H1 (cell line): ENCODE data around the gene DNTTIP2. TPM values are rescaled to one million over a fixed set of nuclear protein-coding genes. Genes with fewer than 3 reads are reported as not detected.
A peak's percentile ranks its signal among the peaks of the same experiment; 100 is the strongest.

Experiments used
- NRF1 ChIP-seq: IDR thresholded peaks from 2 replicates; pipeline ENCODE4 v1.6.1; 2011; ENCODE audit warnings: mild to moderate bottlenecking, low read depth, low read length, improper control_type of control experiment
- polyA plus RNA-seq, 7 experiments: library from polyadenylated mRNA; depleted of rRNA in 3 of 7; stranded (reverse) in 5 of 7; unstranded in 2 of 7; fragments of >200 nt in 5 of 7; fragments of 200-250 nt in 2 of 7; gene quantifications; 1 replicate in 5 of 7; 2 replicates in 1 of 7; 4 replicates in 1 of 7; pipeline versions ENCODE4 v1.2.1 to v1.2.3, GENCODE V29; 2011 to 2013; ENCODE audit warnings: missing spikeins in 2 of 7, mixed read lengths in 2 of 7
- total RNA-seq: library from RNA; stranded (reverse); fragmentation: NEBNext Ultra II Directional; extraction: Animal tissue kit (Norgen Biotek cat#: 25700); gene quantifications from 2 replicates; pipeline ENCODE4 v1.2.1, GENCODE V29; 2021
- TF ChIP-seq, protein P1 (sequence below): fragments of 300-600 bp; sonication (generic); IDR thresholded peaks from 2 replicates; pipeline ENCODE4 v1.7.1; 2012; ENCODE audit warnings: low read length, moderate library complexity, mild to moderate bottlenecking, inconsistent platforms; ENCODE audit not compliant: insufficient replicate concordance
- TF ChIP-seq, protein P2 (sequence below): IDR thresholded peaks from 2 replicates; pipeline ENCODE4 v1.6.1; 2011; ENCODE audit warnings: low read length, improper control_type of control experiment
- TF ChIP-seq, protein P3 (sequence below): IDR thresholded peaks from 2 replicates; pipeline ENCODE4 v1.6.1; 2012; ENCODE audit warnings: inconsistent platforms
- TF ChIP-seq, protein P4 (sequence below): IDR thresholded peaks from 2 replicates; pipeline ENCODE4 v1.6.1; 2012; ENCODE audit warnings: low read length, inconsistent platforms

Gene DNTTIP2
- total and polyA plus RNA-seq, 2 of the 8 experiments (the other 6 are each of a cell fraction or from before 2014, with no cell fraction given): 6.3 to 80.4 TPM

DNA sequence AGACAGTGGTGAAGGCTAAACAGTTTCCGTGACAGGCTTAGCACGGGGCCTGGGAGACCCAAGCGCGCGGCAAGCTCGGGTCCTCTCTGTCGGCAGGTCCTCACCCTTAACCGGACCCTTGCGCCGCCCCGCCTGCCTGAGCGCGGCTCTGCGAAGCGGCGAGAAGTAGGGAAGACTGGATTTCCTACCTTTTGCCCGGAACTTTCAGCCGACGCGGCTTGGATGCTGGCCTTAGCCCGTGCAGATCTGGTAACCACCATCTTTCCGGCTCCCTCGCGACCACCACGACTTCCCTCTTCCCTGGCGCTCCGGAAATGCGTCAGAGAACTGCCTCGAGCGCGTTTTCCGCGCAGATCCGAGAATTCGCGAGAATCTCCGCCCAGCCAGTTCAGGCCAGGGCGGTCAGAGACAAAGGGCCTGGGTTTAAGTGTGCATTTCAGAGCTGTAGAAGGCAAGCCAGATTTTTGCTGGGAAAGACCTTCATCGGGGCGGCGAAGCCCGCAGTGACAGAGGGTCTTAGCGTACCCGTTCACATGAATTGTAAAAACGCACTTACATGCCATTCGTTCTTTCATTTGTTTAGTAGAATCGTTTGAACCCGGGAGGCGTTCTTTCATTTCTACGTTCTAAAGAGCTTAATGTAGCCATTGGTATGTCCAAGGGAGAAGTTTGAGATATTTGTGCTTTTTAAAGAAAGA, at the start of gene DNTTIP2 (continued):
- TF ChIP-seq, protein P1, sequence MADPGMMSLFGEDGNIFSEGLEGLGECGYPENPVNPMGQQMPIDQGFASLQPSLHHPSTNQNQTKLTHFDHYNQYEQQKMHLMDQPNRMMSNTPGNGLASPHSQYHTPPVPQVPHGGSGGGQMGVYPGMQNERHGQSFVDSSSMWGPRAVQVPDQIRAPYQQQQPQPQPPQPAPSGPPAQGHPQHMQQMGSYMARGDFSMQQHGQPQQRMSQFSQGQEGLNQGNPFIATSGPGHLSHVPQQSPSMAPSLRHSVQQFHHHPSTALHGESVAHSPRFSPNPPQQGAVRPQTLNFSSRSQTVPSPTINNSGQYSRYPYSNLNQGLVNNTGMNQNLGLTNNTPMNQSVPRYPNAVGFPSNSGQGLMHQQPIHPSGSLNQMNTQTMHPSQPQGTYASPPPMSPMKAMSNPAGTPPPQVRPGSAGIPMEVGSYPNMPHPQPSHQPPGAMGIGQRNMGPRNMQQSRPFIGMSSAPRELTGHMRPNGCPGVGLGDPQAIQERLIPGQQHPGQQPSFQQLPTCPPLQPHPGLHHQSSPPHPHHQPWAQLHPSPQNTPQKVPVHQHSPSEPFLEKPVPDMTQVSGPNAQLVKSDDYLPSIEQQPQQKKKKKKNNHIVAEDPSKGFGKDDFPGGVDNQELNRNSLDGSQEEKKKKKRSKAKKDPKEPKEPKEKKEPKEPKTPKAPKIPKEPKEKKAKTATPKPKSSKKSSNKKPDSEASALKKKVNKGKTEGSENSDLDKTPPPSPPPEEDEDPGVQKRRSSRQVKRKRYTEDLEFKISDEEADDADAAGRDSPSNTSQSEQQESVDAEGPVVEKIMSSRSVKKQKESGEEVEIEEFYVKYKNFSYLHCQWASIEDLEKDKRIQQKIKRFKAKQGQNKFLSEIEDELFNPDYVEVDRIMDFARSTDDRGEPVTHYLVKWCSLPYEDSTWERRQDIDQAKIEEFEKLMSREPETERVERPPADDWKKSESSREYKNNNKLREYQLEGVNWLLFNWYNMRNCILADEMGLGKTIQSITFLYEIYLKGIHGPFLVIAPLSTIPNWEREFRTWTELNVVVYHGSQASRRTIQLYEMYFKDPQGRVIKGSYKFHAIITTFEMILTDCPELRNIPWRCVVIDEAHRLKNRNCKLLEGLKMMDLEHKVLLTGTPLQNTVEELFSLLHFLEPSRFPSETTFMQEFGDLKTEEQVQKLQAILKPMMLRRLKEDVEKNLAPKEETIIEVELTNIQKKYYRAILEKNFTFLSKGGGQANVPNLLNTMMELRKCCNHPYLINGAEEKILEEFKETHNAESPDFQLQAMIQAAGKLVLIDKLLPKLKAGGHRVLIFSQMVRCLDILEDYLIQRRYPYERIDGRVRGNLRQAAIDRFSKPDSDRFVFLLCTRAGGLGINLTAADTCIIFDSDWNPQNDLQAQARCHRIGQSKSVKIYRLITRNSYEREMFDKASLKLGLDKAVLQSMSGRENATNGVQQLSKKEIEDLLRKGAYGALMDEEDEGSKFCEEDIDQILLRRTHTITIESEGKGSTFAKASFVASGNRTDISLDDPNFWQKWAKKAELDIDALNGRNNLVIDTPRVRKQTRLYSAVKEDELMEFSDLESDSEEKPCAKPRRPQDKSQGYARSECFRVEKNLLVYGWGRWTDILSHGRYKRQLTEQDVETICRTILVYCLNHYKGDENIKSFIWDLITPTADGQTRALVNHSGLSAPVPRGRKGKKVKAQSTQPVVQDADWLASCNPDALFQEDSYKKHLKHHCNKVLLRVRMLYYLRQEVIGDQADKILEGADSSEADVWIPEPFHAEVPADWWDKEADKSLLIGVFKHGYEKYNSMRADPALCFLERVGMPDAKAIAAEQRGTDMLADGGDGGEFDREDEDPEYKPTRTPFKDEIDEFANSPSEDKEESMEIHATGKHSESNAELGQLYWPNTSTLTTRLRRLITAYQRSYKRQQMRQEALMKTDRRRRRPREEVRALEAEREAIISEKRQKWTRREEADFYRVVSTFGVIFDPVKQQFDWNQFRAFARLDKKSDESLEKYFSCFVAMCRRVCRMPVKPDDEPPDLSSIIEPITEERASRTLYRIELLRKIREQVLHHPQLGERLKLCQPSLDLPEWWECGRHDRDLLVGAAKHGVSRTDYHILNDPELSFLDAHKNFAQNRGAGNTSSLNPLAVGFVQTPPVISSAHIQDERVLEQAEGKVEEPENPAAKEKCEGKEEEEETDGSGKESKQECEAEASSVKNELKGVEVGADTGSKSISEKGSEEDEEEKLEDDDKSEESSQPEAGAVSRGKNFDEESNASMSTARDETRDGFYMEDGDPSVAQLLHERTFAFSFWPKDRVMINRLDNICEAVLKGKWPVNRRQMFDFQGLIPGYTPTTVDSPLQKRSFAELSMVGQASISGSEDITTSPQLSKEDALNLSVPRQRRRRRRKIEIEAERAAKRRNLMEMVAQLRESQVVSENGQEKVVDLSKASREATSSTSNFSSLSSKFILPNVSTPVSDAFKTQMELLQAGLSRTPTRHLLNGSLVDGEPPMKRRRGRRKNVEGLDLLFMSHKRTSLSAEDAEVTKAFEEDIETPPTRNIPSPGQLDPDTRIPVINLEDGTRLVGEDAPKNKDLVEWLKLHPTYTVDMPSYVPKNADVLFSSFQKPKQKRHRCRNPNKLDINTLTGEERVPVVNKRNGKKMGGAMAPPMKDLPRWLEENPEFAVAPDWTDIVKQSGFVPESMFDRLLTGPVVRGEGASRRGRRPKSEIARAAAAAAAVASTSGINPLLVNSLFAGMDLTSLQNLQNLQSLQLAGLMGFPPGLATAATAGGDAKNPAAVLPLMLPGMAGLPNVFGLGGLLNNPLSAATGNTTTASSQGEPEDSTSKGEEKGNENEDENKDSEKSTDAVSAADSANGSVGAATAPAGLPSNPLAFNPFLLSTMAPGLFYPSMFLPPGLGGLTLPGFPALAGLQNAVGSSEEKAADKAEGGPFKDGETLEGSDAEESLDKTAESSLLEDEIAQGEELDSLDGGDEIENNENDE: no peak
- TF ChIP-seq, protein P2, sequence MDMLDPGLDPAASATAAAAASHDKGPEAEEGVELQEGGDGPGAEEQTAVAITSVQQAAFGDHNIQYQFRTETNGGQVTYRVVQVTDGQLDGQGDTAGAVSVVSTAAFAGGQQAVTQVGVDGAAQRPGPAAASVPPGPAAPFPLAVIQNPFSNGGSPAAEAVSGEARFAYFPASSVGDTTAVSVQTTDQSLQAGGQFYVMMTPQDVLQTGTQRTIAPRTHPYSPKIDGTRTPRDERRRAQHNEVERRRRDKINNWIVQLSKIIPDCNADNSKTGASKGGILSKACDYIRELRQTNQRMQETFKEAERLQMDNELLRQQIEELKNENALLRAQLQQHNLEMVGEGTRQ: no peak
- 0 out of 2 replicates have a peak, but pooled peaks have one; percentile 20 for TF ChIP-seq NRF1
- TF ChIP-seq, protein P3, sequence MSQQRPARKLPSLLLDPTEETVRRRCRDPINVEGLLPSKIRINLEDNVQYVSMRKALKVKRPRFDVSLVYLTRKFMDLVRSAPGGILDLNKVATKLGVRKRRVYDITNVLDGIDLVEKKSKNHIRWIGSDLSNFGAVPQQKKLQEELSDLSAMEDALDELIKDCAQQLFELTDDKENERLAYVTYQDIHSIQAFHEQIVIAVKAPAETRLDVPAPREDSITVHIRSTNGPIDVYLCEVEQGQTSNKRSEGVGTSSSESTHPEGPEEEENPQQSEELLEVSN: peak; percentile 31; the same call in 1 of the 2 replicates
- TF ChIP-seq, protein P4, sequence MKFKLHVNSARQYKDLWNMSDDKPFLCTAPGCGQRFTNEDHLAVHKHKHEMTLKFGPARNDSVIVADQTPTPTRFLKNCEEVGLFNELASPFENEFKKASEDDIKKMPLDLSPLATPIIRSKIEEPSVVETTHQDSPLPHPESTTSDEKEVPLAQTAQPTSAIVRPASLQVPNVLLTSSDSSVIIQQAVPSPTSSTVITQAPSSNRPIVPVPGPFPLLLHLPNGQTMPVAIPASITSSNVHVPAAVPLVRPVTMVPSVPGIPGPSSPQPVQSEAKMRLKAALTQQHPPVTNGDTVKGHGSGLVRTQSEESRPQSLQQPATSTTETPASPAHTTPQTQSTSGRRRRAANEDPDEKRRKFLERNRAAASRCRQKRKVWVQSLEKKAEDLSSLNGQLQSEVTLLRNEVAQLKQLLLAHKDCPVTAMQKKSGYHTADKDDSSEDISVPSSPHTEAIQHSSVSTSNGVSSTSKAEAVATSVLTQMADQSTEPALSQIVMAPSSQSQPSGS: peak; percentile 79; the same call in 1 of the 2 replicates
